Activated CD8-positive, alpha-beta memory T cell treated with anti-CD3 and anti-CD28 coated beads for 48 hours (primary cell): ENCODE measurements around the gene ARVCF.

ENCODE experiments used
- DNase-seq, 3 experiments: peaks; one replicate each; pipeline ENCODE4 v3.0.0-alpha.2; 2020; ENCODE audit warnings: low read depth in 2 of 3, low spot score in 2 of 3

Gene ARVCF

GRCh38 chr22:19976671-19977070, 40.0 kb downstream of the ARVCF start:
- no peak for DNase-seq

- DNase-seq = no peak
Observed at GRCh38 chr22:19975707-19976035, 41.0 kb downstream of the ARVCF start.

GRCh38 chr22:19974935-19975706, 41.5 kb downstream of the ARVCF start:
- DNase-seq = no peak

- DNase-seq = no peak
Observed at GRCh38 chr22:19974268-19974861, 42.3 kb downstream of the ARVCF start.

GRCh38 chr22:19973551-19974267, 42.9 kb downstream of the ARVCF start:
- no peak for DNase-seq

GRCh38 chr22:19972652-19973550, 43.7 kb downstream of the ARVCF start:
- no peak for DNase-seq

- no peak for DNase-seq
Observed at GRCh38 chr22:19972251-19972650, 44.4 kb downstream of the ARVCF start.

- no peak for DNase-seq
Observed at GRCh38 chr22:19971276-19972124, 45.1 kb downstream of the ARVCF start.

- DNase-seq = peak; percentile 47 to 78 (median 74)
Observed at GRCh38 chr22:19970479-19971275, 45.9 kb downstream of the ARVCF start.

GRCh38 chr22:19970031-19970478, 46.6 kb downstream of the ARVCF start:
- DNase-seq = no peak

GRCh38 chr22:19969141-19969928, 47.3 kb downstream of the ARVCF start:
- no peak for DNase-seq

- no peak for DNase-seq
Observed at GRCh38 chr22:19968450-19968891, 48.2 kb downstream of the ARVCF start.

- no peak for DNase-seq
Observed at GRCh38 chr22:19967850-19968449, 48.7 kb downstream of the ARVCF start.

GRCh38 chr22:19966908-19967750, 49.5 kb downstream of the ARVCF start:
- no peak for DNase-seq

- no peak for DNase-seq
Observed at GRCh38 chr22:19965771-19966709, 50.6 kb downstream of the ARVCF start.

- no peak for DNase-seq
Observed at GRCh38 chr22:19964701-19965386, 51.8 kb downstream of the ARVCF start.
